GM19023 (cell line): ENCODE data around the gene DHX57.
"Not testable (repeated sequence)": the region's sequence is repeated elsewhere in the genome, so short reads cannot be mapped to it uniquely, and the experiment has no call there.

Experiments
- ATAC-seq: cut with Tn5 transposase; IDR thresholded peaks from one replicate; pipeline ENCODE4 v1.9.1; 2021; ENCODE audit warnings: mild to moderate bottlenecking, moderate library complexity; ENCODE audit not compliant: unreplicated experiment

DHX57 gene

DNA sequence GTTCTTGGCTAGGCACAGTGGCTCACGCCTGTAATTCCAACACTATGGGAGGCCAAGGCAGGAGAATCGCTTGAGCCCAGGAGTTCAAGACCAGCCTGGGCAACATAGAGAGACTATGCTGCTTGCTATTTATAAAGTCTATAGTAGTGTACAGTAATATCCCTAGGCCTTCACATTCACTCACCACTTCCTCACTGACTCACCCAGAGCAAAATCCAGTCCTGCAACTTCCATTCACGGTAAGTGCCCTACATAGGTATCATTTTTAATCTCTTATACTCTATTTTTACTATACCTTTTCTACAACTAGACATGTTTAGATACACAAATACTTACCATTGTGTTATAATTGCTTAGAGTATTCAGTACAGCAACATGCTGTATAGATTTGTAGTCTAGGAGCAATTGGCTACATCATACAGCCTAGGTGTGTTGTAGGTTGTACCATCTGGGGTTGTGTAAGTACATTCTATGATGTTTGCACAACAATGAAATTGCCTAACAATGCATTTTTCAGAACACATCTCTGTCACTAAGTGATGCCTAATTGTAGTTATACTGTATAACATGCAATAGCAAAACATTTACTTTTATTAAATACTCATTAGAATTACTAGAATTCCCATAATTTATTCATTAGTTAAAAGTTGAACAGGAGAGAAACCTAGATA is 8.8 kb downstream of the DHX57 start:
- no peak for ATAC-seq

DNA sequence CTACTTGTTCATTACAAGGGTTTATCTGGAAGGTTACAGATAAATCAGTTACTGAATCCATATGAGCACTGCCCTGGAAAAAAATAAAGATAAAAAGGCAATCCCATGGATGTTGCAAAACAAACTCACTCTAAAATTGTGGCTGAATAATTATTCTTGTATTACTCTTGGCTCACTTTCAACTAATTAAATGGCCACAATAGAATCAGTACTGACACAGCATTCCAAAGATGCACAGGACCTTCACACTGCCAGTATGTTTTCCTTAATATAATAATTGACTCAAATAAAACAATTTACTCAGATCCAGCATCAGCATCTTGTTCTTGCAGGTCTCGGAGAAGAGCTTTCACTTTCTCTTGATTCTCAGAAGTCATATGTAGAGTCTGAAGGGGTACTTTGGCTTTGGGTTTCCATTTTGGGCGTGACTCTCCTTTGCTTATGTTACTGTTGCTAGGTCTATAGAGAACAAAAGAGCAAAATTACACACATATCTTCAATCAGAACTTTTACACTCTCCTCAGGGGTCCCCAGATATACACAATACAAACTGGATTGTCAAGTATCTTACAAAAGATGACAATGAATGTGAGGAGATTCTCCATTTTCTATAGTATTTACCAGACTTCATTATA is 12.6 kb downstream of the DHX57 start:
- ATAC-seq: no peak

GRCh38 chr2:38862476-38862875 is 13.3 kb downstream of the DHX57 start:
- no peak for ATAC-seq

- ATAC-seq: no peak
Observed at GRCh38 chr2:38856165-38856564, 19.6 kb downstream of the DHX57 start.

- ATAC-seq: no peak
Observed at GRCh38 chr2:38850045-38850444, 25.7 kb downstream of the DHX57 start.

DNA sequence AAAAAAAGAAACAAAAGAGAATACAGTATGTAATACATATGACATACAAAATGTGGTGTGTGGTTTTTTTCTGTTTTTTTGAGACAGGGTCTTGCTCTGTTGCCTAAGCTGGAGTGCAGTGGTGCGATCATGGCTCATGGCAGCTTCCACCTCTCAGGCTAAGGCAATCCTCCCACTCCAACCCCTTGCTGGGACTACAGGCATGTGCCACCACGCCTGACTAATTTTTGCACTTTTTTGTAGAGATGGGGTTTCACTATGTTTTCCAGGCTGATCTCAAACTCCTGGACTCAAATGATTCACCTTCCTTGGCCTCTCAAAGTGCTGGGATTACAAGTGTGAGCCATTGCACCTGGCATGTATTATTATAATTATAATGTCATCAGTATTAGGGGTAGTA is 38.9 kb downstream of the DHX57 start:
- no peak for ATAC-seq

DNA sequence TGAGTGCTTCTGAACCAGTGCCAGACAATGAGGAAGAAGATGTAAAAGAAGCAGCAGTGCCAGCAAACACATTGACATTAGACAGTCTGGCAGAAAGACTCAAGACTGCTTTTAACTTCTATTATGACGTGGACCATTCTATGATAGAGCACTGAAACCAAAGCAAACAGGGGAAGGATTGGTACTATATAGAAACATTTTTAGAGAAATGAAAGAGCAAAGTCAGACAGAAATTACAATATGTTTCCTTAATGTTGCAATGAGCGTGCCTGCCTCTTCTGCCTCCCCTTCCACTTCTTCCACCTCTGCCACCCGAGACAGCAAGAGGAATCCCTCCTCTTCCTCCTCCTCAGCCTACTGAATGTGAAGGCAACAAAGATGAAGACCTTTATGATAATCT is 39.7 kb downstream of the DHX57 start:
- ATAC-seq: peak; percentile 89

GRCh38 chr2:38835015-38835601 is 40.6 kb downstream of the DHX57 start:
- ATAC-seq: no peak

DNA sequence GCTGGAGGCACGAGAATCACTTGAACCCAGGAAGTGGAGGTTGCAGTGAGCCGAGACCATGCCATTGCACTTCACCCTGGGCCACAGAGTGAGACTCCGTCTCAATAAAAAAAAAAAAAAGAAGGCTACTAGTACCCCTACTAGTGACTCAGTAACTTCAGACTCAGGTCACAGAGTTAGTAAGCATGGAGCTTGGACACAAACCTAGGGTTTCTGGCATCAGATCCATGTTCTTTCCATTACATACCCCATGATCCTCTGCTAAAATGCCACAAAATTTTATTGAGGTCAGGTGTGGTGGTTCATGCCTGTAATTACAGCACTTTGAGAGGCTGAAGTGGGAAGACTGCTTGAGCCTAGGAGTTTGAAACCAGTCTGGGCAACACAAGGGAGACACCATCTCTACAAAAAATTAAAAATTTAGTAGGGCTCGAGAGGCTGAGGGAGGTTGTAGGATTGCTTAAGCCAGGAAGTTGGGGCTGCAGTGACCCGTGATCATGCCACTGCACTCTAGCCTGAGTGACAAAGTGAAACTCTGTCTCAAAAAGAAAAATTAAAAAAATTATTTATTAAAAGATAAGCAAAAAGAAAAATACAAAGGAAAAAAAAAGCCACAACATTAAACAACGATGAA is 45.1 kb downstream of the DHX57 start:
- no peak for ATAC-seq

- no peak for ATAC-seq
Observed at GRCh38 chr2:38829971-38830370, 45.8 kb downstream of the DHX57 start.

DNA sequence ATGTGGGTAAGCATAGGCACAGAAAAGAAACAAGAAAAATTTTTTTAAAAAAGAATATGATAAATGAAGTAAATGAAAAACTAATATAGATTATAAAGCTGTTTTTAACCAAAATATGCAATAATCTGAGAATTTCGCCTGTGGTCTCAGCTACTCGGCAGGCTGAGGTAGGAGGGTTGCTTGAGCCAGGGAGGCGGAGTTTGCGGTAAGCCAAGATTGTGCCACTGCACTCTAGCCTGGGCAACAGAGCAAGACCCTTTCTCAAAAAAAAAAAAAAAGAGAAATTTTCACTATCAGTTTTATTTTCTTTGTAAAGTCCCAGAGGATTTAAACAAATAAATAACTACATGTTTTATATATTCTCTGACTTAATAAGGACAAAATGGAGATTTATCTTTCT is 47.3 kb downstream of the DHX57 start:
- no peak for ATAC-seq

DNA sequence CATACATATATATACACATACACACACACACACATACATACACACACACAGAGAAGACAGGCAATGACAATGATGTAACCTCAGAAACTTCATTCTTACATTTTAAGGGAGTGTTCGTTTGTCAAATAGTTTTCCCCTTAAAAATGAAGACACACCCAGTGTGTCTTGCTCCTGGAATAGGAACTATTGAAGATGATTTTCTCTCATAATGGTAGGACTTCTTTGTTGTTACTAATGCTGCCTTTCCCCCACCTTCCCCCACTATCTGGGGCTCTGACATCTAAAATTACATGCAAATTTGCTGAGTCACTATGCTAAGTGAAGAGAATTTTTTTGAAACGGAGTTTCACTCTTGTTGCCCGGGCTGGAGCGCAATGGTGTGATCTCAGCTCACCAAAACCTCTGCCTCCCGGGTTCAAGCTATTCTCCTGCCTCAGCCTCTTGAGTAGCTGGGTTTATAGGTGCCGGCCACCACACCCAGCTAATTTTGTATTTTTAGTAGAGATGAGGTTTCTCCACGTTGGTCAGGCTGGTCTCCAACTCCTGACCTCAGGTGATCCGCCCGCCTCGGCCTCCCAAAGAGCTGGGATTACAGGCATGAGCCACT is 48.1 kb downstream of the DHX57 start:
- ATAC-seq: not testable (repeated sequence)

DNA sequence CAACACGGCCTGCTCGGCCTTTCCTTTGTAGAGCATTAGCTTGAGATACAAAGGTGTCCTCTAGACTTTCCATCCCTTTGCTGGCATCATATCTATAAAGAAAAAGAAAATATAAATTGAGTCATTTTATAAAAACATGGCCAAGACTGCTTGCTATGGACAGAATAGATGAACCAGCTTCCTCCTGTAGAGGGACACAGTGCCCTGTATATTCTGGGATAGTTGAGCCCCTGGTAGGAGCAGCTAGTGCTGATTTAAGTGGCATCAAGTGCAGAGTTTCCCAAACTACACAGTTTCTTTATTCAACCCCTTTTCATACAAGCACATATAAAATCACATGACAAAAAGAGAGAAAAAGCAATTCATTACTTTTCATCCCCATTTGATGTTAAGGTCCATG is 49.8 kb downstream of the DHX57 start:
- no peak for ATAC-seq

GRCh38 chr2:38824906-38825305 is 50.8 kb downstream of the DHX57 start:
- ATAC-seq: no peak

GRCh38 chr2:38823386-38823785 is 52.3 kb downstream of the DHX57 start:
- no peak for ATAC-seq

DNA sequence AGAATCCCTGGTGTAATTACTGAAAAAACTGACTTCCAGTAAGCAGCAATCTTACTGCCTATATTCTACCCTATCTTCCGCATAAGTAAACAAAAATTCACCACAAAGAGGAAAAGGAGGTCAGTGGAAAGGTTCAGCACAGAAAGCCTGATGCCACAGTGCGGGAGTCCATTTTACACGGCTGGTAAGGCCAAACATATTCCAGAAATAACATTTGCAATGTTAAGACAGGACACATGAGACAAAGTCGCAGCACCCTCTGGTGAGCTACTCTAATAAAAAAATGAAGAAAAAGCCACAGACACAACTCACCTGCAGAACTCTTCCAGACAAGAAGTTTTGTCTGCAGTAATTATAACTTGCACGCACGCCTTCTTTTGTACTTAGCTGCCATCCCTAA is 57.2 kb downstream of the DHX57 start:
- ATAC-seq: no peak

DNA sequence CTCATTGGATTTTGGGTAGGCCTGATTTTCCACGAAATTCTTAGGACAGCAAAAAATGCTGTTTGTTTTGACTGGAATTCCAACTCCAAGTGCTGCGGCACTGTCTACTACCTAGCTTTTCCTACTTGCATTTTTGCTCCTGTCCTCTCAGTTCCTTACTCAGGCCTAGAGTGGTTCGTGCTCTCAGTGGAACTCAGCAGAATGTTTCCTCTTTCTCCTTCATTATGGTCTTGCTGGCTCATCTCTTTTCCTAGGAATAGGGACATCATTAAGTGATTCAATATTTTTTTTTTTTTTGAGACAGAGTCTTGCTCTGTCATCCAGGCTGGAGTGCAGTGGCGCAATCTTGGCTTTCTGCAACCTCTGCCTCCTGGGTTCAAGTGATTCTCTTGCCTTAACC is 59.8 kb downstream of the DHX57 start:
- no peak for ATAC-seq

DNA sequence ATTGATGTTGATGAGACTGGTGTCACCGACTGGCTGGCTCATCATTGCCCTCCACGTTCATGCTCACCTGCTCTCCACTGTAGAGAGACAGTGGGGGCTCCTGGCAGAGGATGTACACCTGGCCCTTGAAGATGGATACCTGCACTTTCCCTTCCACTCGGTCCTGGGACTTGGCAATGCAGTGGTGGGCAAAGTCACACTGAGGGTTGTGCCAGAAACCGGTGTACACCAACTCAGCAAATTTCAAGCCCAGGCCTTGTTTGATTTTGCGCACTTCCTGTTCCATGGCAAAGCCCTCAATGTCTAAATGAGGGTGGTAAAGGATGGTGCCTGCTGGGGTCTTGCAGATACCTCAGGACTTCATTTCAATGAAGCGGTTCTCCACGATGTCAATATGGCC is 65.2 kb downstream of the DHX57 start:
- ATAC-seq: no peak

- ATAC-seq: no peak
Observed at GRCh38 chr2:38808677-38809076, 67.1 kb downstream of the DHX57 start.

- no peak for ATAC-seq
Observed at GRCh38 chr2:38806733-38807059, 69.0 kb downstream of the DHX57 start.

DNA sequence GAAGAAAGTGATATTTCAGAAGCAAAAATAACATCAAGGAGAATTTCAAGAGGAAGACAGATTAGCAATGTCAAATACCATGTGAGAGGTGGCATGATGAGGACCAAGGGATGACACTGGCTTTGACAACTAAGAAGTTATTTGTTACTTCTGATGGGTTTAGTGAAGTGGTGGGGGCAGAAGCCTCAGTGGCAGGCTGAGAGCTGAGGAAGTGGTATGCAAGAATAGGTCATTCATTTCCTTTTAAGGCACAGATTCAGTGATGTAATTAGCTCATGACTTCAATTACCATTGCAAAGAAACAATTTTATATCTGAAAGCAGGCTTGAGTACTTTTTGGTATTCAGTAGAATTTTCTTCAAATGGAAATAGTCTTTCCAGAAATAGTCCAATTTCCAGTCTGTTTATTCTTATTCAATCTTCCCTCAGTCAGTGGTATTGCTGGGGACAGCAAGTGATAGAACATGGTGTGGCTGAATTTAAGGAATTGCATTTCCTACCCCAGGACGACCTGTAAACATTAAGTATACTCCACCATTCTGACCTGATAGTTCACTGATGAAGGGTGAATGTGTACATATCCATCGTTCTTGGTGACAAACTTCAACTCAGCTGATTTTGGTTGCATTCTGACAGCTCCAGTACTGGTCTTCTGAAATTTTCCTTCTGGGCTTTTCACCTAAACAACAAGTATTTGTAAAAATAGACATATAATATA is 69.6 kb downstream of the DHX57 start:
- no peak for ATAC-seq
